Activated CD8-positive, alpha-beta memory T cell treated with anti-CD3 and anti-CD28 coated beads for 24 hours (primary cell): ENCODE measurements around the gene SREBF1.

Source experiments
- DNase-seq: peaks from one replicate; pipeline ENCODE4 v3.0.0-alpha.2; 2020

SREBF1 gene

GRCh38 chr17:17857496-17857895 is 20.7 kb upstream of the SREBF1 start:
- no peak for DNase-seq

- no peak for DNase-seq
Measured at GRCh38 chr17:17856386-17856785, 19.6 kb upstream of the SREBF1 start.

- no peak for DNase-seq
Measured at GRCh38 chr17:17855976-17856375, 19.2 kb upstream of the SREBF1 start.

GRCh38 chr17:17853811-17854447 is 17.1 kb upstream of the SREBF1 start:
- no peak for DNase-seq

- no peak for DNase-seq
Measured at GRCh38 chr17:17852930-17853329, 16.1 kb upstream of the SREBF1 start.

GRCh38 chr17:17851103-17852002 is 14.6 kb upstream of the SREBF1 start:
- no peak for DNase-seq

- peak; percentile 81 for DNase-seq
Measured at GRCh38 chr17:17849845-17850373, 13.1 kb upstream of the SREBF1 start.

GRCh38 chr17:17849147-17849820 is 12.5 kb upstream of the SREBF1 start:
- DNase-seq = peak; percentile 88

GRCh38 chr17:17848311-17849082 is 11.7 kb upstream of the SREBF1 start:
- no peak for DNase-seq

GRCh38 chr17:17847726-17848125 is 10.9 kb upstream of the SREBF1 start:
- DNase-seq = no peak

- DNase-seq = no peak
Measured at GRCh38 chr17:17847118-17847689, 10.4 kb upstream of the SREBF1 start.

- no peak for DNase-seq
Measured at GRCh38 chr17:17846645-17847044, 9.9 kb upstream of the SREBF1 start.

- DNase-seq = no peak
Measured at GRCh38 chr17:17846003-17846402, 9.2 kb upstream of the SREBF1 start.

- DNase-seq = no peak
Measured at GRCh38 chr17:17845046-17845775, 8.4 kb upstream of the SREBF1 start.

GRCh38 chr17:17844500-17844899 is 7.7 kb upstream of the SREBF1 start:
- no peak for DNase-seq

- DNase-seq = no peak
Measured at GRCh38 chr17:17844079-17844478, 7.3 kb upstream of the SREBF1 start.

- DNase-seq = no peak
Measured at GRCh38 chr17:17843096-17843495, 6.3 kb upstream of the SREBF1 start.

- DNase-seq = no peak
Measured at GRCh38 chr17:17842111-17842876, 5.5 kb upstream of the SREBF1 start.

- DNase-seq = no peak
Measured at GRCh38 chr17:17841601-17842025, 4.8 kb upstream of the SREBF1 start.

- no peak for DNase-seq
Measured at GRCh38 chr17:17840751-17841591, 4.2 kb upstream of the SREBF1 start.
